Effector memory CD8-positive, alpha-beta T cell (primary cell): ENCODE measurements around the gene CNNM4.

Source experiments
- ATAC-seq: fragments of 150-1000 bp; cut with Tn5 transposase; replicated peaks from 2 replicates; pipeline ENCODE4 v1.10.0; 2021; ENCODE audit warnings: mild to moderate bottlenecking, moderate library complexity
- DNase-seq, 3 experiments: peaks; one replicate each; pipeline ENCODE4 v3.0.0; 2021
- H3K27ac Mint-ChIP-seq, 2 donors: one replicate each; pipeline ENCODE4 v1.8.0; 2022; ENCODE audit warnings: mild to moderate bottlenecking in 2 of 2, mixed read lengths in 2 of 2, moderate library complexity in 2 of 2
- H3K27me3 Mint-ChIP-seq, 2 donors: one replicate each; pipeline ENCODE4 v1.8.0; 2022; ENCODE audit warnings: mixed read lengths in 2 of 2
- H3K36me3 Mint-ChIP-seq: one replicate; pipeline ENCODE4 v1.8.0; 2022; ENCODE audit warnings: mild to moderate bottlenecking, moderate library complexity, mixed read lengths; ENCODE audit not compliant: insufficient read depth
- H3K4me1 Mint-ChIP-seq, 2 donors: one replicate each; pipeline ENCODE4 v1.8.0; 2022; ENCODE audit warnings: low read depth in 2 of 2, mixed read lengths in 2 of 2
- H3K4me3 Mint-ChIP-seq, 2 donors: one replicate each; pipeline ENCODE4 v1.8.0; 2022; ENCODE audit warnings: mild to moderate bottlenecking in 2 of 2, mixed read lengths in 2 of 2, moderate library complexity in 2 of 2
- H3K9me3 Mint-ChIP-seq, 2 donors: one replicate each; pipeline ENCODE4 v1.8.0; 2022; ENCODE audit warnings: mixed read lengths in 2 of 2

The CNNM4 gene

GRCh38 chr2:96830044-96830562, 69.4 kb downstream of the CNNM4 start:
- Mint-ChIP-seq H3K36me3 (peaks cover 80% of the 10 kb centered on the region), H3K9me3 (no peaks in the 10 kb centered on the region), H3K27me3 (no peaks in the 10 kb centered on the region), H3K27ac (peak overlapping the region; percentile 11 to 77), H3K4me3 (no peak overlapping the region), H3K4me1 (peaks cover 3 to 9% of the 10 kb centered on the region in 2 donors)
- DNase-seq, result no peak
- no peak for ATAC-seq

DNA sequence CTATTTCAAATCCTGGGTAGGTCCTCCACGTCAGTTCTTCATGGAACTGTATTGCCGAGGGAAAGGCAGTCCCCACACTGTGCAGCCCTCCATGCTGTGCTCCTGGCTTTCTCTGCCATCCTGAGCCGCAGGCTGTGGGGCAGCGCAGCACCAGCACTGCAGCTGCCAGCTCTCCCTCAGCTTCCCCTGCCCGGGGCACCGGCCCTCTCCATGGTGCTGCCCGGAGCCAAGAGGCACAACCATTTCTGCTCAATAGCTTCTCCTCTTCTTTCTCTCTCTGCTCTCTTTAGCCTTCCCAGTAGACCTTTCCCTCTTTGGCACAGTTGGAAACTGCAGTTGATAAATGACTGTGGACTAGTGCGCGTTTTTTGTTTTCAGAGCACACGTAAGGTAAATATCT, 71.0 kb downstream of the CNNM4 start:
- no peak overlapping the region for H3K27ac Mint-ChIP-seq
- no peaks in the 10 kb centered on the region for H3K27me3 Mint-ChIP-seq
- H3K9me3 Mint-ChIP-seq, result no peaks in the 10 kb centered on the region
- no peak for DNase-seq
- no peak overlapping the region for H3K4me3 Mint-ChIP-seq
- no peak for ATAC-seq
- peaks cover 3 to 9% of the 10 kb centered on the region in 2 donors for H3K4me1 Mint-ChIP-seq
- peaks cover 82% of the 10 kb centered on the region for H3K36me3 Mint-ChIP-seq

- Mint-ChIP-seq H3K36me3 (peaks cover 75% of the 10 kb centered on the region), H3K4me1 (peaks cover 3 to 9% of the 10 kb centered on the region in 2 donors), H3K4me3 (no peak overlapping the region), H3K27me3 (no peaks in the 10 kb centered on the region), H3K27ac (peak overlapping the region in 1 of 2 donors; percentile 70), H3K9me3 (no peaks in the 10 kb centered on the region)
- no peak for DNase-seq
- no peak for ATAC-seq
These were observed 71.7 kb downstream of the CNNM4 start for GRCh38 chr2:96832408-96832753.

- Mint-ChIP-seq H3K27me3 (no peaks in the 10 kb centered on the region), H3K9me3 (no peaks in the 10 kb centered on the region), H3K4me1 (peaks cover 3 to 9% of the 10 kb centered on the region in 2 donors), H3K36me3 (peaks cover 70% of the 10 kb centered on the region), H3K27ac (peak overlapping the region in 1 of 2 donors; percentile 70), H3K4me3 (no peak overlapping the region)
- no peak for ATAC-seq
- DNase-seq, result no peak
These were observed 72.2 kb downstream of the CNNM4 start for GRCh38 chr2:96832754-96833507.

DNA sequence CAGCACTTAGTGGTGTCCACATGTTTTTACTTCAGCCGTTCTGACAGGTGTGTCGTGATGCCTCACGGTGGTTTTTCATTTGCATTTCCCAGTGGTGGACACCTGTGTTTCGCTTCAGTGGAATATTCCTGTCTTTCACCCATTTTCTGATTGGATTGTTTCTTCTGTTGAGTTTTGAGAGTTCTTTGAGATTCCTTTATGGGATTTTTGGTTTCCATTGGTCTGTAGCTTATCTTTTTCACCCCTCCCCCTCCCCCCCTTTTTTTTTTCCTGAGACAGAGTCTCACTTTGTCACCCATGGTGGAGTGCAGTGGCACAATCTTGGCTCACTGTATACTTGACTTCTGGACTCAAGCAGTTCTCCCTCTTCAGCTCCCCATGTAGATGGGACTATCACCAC, 75.1 kb downstream of the CNNM4 start:
- Mint-ChIP-seq H3K4me1 (peaks cover 3 to 13% of the 10 kb centered on the region in 2 donors), H3K4me3 (no peak overlapping the region), H3K9me3 (no peaks in the 10 kb centered on the region), H3K27me3 (no peaks in the 10 kb centered on the region), H3K27ac (no peak overlapping the region), H3K36me3 (peaks cover 49% of the 10 kb centered on the region)
- no peak for ATAC-seq
- DNase-seq, result no peak

DNA sequence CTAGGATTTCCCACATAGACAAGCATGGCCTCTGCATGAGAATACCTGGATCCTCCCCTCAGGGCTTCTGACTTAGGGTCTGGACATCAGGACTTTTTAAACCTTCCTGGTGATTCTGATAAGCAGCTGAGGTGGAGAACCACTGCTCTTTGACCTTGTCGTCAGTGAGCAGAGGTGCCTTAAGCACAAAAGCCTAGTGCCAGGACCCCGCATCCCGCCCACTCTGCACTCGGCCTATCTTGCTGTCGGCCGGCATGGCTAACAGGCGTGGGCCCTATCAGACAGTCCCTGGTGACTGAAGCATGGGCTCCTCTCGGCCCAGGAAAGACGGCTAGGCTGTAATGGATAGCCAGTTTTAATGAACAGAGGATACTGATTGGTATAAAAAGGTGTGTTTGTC, 76.9 kb downstream of the CNNM4 start:
- Mint-ChIP-seq H3K27me3 (no peaks in the 10 kb centered on the region), H3K4me1 (peaks cover 6 to 16% of the 10 kb centered on the region in 2 donors), H3K9me3 (no peaks in the 10 kb centered on the region), H3K4me3 (no peak overlapping the region), H3K27ac (peak overlapping the region; percentile 26 to 67), H3K36me3 (peaks cover 33% of the 10 kb centered on the region)
- no peak for DNase-seq
- no peak for ATAC-seq

DNA sequence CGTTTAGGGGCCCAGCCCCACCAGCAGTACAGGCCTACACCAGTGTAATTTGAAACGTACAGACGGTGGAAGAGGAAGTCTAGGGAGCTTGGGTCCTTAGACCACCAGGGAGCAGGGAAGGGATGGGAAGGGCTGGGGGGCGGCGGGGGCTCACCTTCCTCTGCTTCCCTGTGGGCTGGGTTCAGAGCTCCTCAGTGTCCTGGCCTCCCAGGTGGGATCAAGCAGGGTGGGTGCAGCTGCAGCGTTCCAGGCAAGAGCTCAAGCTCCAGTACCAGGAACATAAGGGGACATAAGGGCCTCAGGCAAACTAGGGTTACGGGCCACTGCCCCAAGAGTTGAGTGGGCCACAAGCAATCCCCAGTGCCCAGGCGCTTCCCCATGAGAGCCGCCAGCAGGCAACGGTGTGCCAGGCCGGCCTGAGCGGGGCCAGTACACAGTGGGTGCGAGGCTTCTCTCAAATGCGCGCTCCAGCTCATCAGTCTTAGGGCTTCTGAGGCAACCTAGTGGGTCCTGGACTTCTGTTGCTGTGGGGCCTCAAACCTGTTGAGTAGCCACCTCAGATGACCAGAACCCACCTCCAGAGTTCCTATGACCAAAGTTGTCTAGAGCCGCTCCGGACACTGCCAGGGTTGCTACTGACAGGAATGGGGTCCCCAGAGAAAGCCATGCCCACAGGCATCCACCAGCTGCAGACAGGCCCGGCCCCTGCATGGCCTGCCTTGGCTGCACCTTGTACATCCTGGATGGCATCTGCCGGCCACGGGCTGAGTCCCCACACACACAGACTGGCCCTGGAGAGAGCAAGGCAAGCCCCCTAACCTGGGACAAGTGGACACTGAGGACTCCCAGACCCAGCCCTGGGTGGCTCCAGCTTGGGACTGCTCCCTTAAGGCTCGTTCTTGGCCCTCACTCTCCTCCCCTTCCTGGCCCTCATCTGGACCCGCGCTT, 77.9 kb downstream of the CNNM4 start:
- no peaks in the 10 kb centered on the region for H3K27me3 Mint-ChIP-seq
- H3K4me3 Mint-ChIP-seq, result peak overlapping the region; percentile 74 to 76
- no peak for DNase-seq
- no peak for ATAC-seq
- H3K9me3 Mint-ChIP-seq, result no peaks in the 10 kb centered on the region
- peaks cover 6 to 16% of the 10 kb centered on the region in 2 donors for H3K4me1 Mint-ChIP-seq
- peaks cover 22% of the 10 kb centered on the region for H3K36me3 Mint-ChIP-seq
- peak overlapping the region; percentile 57 to 67 for H3K27ac Mint-ChIP-seq

DNA sequence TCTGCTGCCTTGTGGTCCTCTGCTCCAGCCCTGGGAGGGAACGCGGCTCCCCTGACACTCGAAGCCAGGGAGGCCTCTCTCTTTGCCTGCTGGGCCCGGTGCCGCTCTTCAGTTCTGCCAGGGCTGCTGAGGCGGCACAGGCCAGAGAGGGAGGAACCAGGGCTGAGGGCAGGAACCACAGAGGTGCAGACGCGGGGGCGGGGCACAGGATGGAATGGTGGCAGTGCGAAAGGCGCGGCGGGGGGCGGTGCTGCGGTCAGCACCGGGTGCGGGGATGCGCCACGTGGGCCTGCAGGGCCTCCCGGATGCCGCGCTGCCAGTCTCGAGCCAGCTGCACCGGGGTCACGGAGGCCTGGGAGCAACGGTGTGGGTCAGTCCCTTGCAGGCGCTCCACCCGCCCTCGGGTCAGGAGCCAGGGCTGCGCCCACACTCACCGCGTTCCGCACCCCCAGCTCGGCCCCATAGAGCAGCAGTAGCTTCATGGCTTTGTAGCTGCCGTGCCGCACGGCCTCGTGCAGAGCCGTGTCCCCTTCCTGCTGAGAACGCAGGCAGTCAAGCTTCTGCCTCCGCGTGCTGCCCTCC, 78.7 kb downstream of the CNNM4 start:
- DNase-seq, result peak; percentile 87 to 91 (median 87)
- H3K9me3 Mint-ChIP-seq, result no peaks in the 10 kb centered on the region

DNA sequence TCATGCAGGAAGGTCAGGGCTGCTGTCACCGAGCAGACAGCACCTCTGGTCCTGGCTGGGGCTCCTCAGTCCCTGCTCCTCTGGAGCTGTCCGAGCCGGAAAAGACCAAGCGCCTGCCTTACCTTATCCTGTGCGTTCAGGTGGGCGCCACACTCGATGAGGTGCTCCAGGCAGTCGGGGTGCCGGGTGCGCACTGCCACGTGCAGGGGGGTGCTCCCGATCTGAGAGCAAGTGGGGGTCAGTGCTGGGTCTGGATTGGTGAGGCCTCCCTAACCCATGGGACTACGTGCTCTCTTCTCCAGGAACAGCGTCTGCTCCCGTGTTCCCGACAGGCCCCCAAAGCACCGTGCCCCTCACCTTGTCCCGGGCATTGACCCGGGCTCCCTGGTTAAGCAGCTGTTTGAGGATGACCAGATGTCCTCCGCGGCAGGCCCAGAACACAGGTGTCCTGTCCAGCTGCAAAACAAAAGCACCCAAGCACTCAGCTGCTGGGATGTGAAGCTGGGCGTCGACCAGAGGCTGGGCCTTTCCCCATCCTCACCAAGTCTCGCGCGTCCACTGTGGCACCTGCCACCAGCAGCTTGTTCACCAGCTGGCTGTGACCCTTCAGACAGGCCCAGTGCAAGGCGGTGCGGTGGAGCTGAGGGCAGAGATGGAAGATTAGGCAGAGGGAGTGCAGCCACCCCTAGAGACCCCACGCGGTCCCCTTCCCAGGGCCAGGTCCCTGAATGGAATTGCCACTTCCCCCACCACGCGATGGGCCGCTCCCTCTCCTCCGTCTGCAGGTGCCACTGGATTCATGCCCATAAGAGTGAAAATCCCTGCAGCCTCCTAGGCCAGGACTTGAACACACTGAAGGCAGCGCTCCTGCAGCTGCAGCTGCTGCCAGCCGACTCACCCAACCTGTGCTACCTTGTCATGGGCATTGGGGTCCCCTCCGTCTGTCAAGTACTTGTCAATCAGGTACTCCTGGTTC, 79.5 kb downstream of the CNNM4 start:
- Mint-ChIP-seq H3K36me3 (peaks cover 16% of the 10 kb centered on the region), H3K27ac (peak overlapping the region in 1 of 2 donors; percentile 28), H3K4me3 (peak overlapping the region; percentile 74 to 76), H3K9me3 (no peaks in the 10 kb centered on the region), H3K4me1 (peaks cover 6 to 16% of the 10 kb centered on the region in 2 donors), H3K27me3 (no peaks in the 10 kb centered on the region)
- DNase-seq (no peak), ATAC-seq (no peak)

More for the DNA sequence above, 78.7 kb downstream of the CNNM4 start:
- ATAC-seq, result peak; percentile 99
- H3K27ac Mint-ChIP-seq, result peak overlapping the region; percentile 28 to 57
- H3K36me3 Mint-ChIP-seq, result peaks cover 20% of the 10 kb centered on the region
- H3K4me3 Mint-ChIP-seq, result peak overlapping the region; percentile 74 to 76
- H3K27me3 Mint-ChIP-seq, result no peaks in the 10 kb centered on the region
- H3K4me1 Mint-ChIP-seq, result peaks cover 6 to 16% of the 10 kb centered on the region in 2 donors

DNA sequence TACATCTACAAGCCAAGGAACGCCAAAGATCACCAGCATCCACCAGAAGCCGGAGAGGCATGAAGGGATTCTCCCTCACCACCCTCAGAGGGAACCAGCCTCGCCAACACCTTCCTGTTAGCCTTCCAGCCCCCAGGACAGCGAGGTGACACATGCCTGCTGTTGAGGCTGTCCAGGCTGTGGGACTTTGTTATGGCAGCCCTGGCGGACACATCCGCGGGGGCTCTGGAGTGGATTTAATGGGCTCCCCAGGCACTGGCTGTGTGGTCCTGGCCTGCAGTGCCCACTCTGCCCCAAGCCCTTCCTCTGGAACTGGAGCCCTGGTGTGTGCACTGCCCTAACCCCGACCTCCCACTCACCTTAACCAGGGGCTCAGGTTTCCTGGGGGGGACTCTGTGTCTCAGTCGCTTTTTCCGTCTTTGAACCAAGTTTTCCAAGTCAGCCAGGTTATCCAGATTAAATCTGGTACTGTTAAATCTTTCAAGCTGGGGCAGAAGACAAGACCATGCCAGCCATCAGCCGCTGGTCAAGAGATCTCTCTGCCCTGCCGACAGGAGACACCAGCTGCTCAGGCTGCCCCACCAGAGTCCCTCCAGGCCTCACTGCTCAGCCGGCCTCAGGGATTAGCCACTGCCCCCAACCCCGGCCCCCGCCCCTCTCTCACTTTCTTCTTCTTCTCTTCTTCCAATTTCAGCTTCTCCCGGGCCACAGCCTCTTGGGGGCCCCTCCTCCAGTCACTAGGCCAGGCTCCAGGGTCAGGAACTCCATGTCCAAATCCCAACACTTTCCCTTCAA, 81.2 kb downstream of the CNNM4 start:
- Mint-ChIP-seq H3K27me3 (no peaks in the 10 kb centered on the region), H3K9me3 (no peaks in the 10 kb centered on the region), H3K4me1 (peaks cover 6 to 16% of the 10 kb centered on the region in 2 donors), H3K36me3 (peaks cover 19% of the 10 kb centered on the region), H3K27ac (peak overlapping the region in 1 of 2 donors; percentile 25), H3K4me3 (no peak overlapping the region)
- no peak for DNase-seq
- ATAC-seq, result no peak

DNA sequence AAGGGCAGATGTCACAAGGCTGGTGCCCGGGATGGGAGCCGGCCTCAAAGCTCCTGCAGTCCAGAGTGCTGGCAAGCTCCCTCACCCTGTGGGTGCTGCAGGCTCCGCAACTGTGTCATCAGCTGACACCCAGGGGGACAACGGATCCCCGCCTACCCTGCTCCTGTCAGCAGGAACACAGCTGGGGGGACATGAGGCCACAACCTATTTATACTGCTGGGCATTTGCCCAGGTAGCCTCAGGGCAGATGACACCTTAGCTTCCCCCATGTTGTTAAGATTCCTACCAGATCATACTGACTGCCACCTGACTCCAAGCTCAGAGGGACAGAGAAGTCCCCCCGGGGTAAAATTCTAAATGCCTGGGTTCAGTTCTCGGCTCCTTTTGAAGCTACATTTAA, 81.9 kb downstream of the CNNM4 start:
- no peak for ATAC-seq

More for the DNA sequence above, 81.9 kb downstream of the CNNM4 start:
- Mint-ChIP-seq H3K9me3 (no peaks in the 10 kb centered on the region), H3K36me3 (peaks cover 26% of the 10 kb centered on the region), H3K27ac (peak overlapping the region; percentile 25 to 83), H3K27me3 (no peaks in the 10 kb centered on the region), H3K4me1 (peaks cover 6 to 16% of the 10 kb centered on the region in 2 donors), H3K4me3 (no peak overlapping the region)
- DNase-seq, result no peak
